Aorta (tissue), 5 donors: ENCODE results near the gene DYNAP. TPM values are rescaled to one million over a fixed set of nuclear protein-coding genes. Genes with fewer than 3 reads are reported as not detected.

Source experiments
- ATAC-seq: fragments of 200-7000 bp; cut with Tn5 transposase; one replicate; pipeline ENCODE4 v1.9.1; 2022; ENCODE audit warnings: moderate library complexity; ENCODE audit not compliant: low FRiP score
- DNase-seq, 2 donors: peaks; one replicate each; pipeline ENCODE4 v3.0.0-alpha.2; 2020
- H3K27ac ChIP-seq, 2 donors: one replicate each; pipeline ENCODE4 v1.5.1; 2013; ENCODE audit warnings: low read length in 2 of 2, mild to moderate bottlenecking in 2 of 2, moderate library complexity in 2 of 2, control low read depth in 1 of 2, inconsistent platforms in 1 of 2, low read depth in 1 of 2
- H3K27me3 ChIP-seq, 2 donors: one replicate each; pipeline ENCODE4 v1.6.1; 2013; ENCODE audit warnings: control low read depth in 1 of 2, low read length in 1 of 2, mild to moderate bottlenecking in 1 of 2, moderate library complexity in 1 of 2; ENCODE audit not compliant: insufficient read depth in 2 of 2, control insufficient read depth in 1 of 2
- H3K36me3 ChIP-seq, 2 donors: one replicate each; pipeline ENCODE4 v1.6.1; 2013; ENCODE audit warnings: control low read depth in 1 of 2, low read length in 1 of 2, mild to moderate bottlenecking in 1 of 2; ENCODE audit not compliant: insufficient read depth in 2 of 2, control insufficient read depth in 1 of 2
- H3K4me1 ChIP-seq, 2 donors: one replicate each; pipeline ENCODE4 v1.6.1; 2013; ENCODE audit warnings: low read length in 2 of 2, control low read depth in 1 of 2, mild to moderate bottlenecking in 1 of 2, moderate library complexity in 1 of 2; ENCODE audit not compliant: insufficient read depth in 2 of 2, control insufficient read depth in 1 of 2
- H3K4me3 ChIP-seq, 2 donors: one replicate each; pipeline ENCODE4 v1.5.1; 2013; ENCODE audit warnings: low read length in 2 of 2, control low read depth in 1 of 2, mild to moderate bottlenecking in 1 of 2
- H3K9me3 ChIP-seq: one replicate; pipeline ENCODE4 v1.6.1; 2013; ENCODE audit warnings: mild to moderate bottlenecking, low read length; ENCODE audit not compliant: control insufficient read depth
- WGBS, 2 donors: extraction: QIAGEN DNeasy Blood & Tissue Kit; methylation state at CpG; one replicate each; pipeline ENCODE4 v1.1.7; 2013; 5-methylcytosine and 5-hydroxymethylcytosine counted together
- intact Hi-C, 2 donors: fragments of 100-400 bp; cut with DNase I; formaldehyde crosslinking; loops; one replicate each; pipeline versions ENCODE4 v1.14.2 to v1.15.0; 2022
- polyA plus RNA-seq, 2 donors: library from polyadenylated mRNA; stranded (reverse); fragments of 200-250 nt; gene quantifications; one replicate each; pipeline ENCODE4 v1.2.3, GENCODE V29; 2013
- total RNA-seq, 2 donors: library from RNA; stranded (reverse); fragmentation: NEBNext Ultra II Directional; extraction: Animal tissue kit (Norgen Biotek cat#: 25700); gene quantifications; one replicate each; pipeline ENCODE4 v1.2.1, GENCODE V29; 2021
- donor health status: healthy with polysubstance abuse.
- donor health status: Bipolar disorder and iron deficiency.
- donor health status: DM: no; HTN: no; CAD: no.
- donor health status: DM: no; HTN: no; CAD: no.
- donor health status: DM: yes; HTN: yes; CAD: no.

The DYNAP gene
- total and polyA plus RNA-seq, 4 donors = not detected

DNA sequence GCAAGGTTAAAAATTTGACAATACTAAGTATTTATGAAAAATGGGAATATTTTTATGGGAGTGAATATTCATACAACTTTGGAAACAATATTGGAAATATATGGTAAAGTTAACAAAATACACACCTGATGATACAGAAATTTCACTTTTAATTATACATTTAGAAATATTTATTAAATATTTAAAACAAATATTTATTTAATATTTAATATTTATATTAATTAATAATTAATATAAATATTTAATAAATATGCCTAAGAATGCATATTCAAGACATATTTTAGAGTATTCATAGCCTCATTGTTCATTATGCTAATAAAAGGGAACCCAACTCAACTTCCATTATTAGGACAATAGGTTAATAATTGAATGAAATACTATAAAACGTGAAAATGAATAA lies 7.0 kb upstream of the DYNAP start:
- H3K27ac ChIP-seq = no peak overlapping the region
- no peaks in the 10 kb centered on the region for H3K36me3 ChIP-seq
- H3K9me3 ChIP-seq = no peaks in the 10 kb centered on the region
- ATAC-seq (no peak), DNase-seq (no peak)
- 64 to 73% methylated on average over 1 of the region's 1 CpG for WGBS, 2 donors
- H3K4me3 ChIP-seq = no peak overlapping the region
- no peaks in the 10 kb centered on the region for H3K27me3 ChIP-seq
- H3K4me1 ChIP-seq = no peaks in the 10 kb centered on the region
- intact Hi-C loops = no loop called here

GRCh38 chr18:54585743-54586142 lies 5.3 kb upstream of the DYNAP start:
- WGBS, 2 donors = 71 to 79% methylated on average over 6 of the region's 6 CpGs
- intact Hi-C loops = no loop called here
- no peaks in the 10 kb centered on the region for H3K9me3 ChIP-seq

DNA sequence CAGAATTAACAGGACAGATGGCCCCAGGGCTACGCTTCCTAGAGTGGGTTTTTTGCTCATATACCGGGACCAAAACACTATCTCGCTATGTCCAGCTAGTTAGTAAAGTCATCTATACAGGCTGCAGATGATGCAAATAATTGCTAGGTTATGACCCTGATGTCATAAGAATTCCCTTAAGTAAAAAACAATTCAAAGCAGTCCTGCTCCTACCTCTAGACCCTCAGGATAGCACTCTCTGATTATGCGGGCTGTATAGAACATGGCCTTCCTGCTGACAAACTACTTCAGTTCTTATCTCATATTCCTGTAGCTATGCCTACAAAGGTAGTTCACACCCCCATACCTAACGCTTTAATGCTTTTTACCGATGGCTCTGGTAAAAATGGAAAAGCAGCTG lies 13.2 kb downstream of the DYNAP start:
- Histone ChIP-seq H3K27ac (no peak overlapping the region), H3K27me3 (no peaks in the 10 kb centered on the region), H3K36me3 (no peaks in the 10 kb centered on the region), H3K4me1 (no peaks in the 10 kb centered on the region), H3K4me3 (no peak overlapping the region), H3K9me3 (no peaks in the 10 kb centered on the region)
- 90 to 96% methylated on average over 6 of the region's 6 CpGs for WGBS, 2 donors
- intact Hi-C loops = no loop called here
- no peak for ATAC-seq
- no peak for DNase-seq

More at GRCh38 chr18:54585743-54586142, 5.3 kb upstream of the DYNAP start:
- H3K27ac ChIP-seq = no peak overlapping the region
- ATAC-seq (no peak), DNase-seq (no peak)
- no peaks in the 10 kb centered on the region for H3K27me3 ChIP-seq
- H3K4me3 ChIP-seq = no peak overlapping the region
- H3K36me3 ChIP-seq = no peaks in the 10 kb centered on the region
- no peaks in the 10 kb centered on the region for H3K4me1 ChIP-seq

DNA sequence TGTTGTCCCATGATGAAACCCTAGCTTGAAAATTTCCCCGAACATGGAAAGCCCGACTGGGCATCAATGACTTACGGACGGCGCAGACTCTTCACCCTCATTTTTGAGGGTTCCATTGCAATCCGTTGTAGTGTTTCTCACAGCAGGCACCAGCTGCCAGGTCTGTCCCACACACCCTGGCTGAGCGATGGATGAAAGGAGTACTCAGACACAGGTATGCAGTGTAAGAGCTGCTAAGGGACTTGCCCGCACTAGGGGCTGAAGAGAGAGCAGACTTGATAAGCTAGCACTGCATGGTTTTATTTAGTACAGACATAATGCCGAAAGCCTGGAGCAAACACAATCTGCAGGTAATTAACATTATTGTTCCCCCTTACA lies 15.8 kb downstream of the DYNAP start:
- no peaks in the 10 kb centered on the region for H3K4me1 ChIP-seq
- H3K27me3 ChIP-seq = no peaks in the 10 kb centered on the region
- ATAC-seq (peak; percentile 38), DNase-seq (no peak)
- no peak overlapping the region for H3K4me3 ChIP-seq
- H3K27ac ChIP-seq = no peak overlapping the region
- WGBS, 2 donors = 90 to 92% methylated on average over 9 of the region's 9 CpGs
- H3K36me3 ChIP-seq = no peaks in the 10 kb centered on the region
- no peaks in the 10 kb centered on the region for H3K9me3 ChIP-seq
- intact Hi-C loops = no loop called here

DNA sequence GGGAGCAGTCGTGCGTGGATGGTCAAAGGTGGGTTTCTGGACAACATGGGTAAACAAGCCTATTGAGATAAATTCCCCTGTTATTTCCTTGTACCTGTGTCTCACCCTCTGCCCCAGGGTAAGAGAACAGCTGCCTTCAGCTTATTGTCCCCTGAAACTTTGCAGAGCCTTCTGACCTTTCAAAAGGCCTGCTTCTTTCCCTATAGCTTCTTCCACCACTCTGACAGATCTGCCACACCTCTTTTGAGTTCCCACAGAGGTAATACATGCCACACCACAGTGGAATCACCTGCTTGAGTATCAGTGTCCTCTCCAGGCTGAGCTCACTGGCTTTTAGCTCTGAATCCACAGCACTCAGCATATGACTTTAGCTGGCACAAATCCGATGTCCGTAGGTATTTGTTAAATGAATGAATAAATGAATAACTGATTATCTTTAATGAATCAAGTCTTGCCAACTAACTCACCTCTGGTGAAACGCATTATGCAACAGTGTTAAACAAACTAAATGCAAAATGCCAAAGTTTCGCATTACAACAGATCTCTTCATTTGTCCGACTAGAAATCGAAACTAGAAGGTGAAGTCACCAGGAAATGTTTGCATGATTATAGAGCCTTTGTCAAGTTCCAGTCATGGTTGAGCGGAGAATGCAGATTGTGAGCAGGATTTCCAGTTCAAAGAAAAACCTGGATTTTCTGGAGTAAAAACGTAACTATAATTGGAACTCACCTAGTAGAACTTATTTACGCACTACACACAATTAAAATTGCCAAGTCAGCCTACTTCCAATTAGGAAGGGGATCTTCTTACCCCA lies 16.4 kb downstream of the DYNAP start:
- intact Hi-C loops = no loop called here
- H3K27ac ChIP-seq = no peak overlapping the region
- H3K4me3 ChIP-seq = peak overlapping the region in 1 of 2 donors; percentile 26
- H3K9me3 ChIP-seq = no peaks in the 10 kb centered on the region
- H3K27me3 ChIP-seq = no peaks in the 10 kb centered on the region
- no peaks in the 10 kb centered on the region for H3K4me1 ChIP-seq
- WGBS, 2 donors = 70 to 72% methylated on average over 11 of the region's 11 CpGs
- ATAC-seq (no peak), DNase-seq (no peak)
- H3K36me3 ChIP-seq = no peaks in the 10 kb centered on the region

DNA sequence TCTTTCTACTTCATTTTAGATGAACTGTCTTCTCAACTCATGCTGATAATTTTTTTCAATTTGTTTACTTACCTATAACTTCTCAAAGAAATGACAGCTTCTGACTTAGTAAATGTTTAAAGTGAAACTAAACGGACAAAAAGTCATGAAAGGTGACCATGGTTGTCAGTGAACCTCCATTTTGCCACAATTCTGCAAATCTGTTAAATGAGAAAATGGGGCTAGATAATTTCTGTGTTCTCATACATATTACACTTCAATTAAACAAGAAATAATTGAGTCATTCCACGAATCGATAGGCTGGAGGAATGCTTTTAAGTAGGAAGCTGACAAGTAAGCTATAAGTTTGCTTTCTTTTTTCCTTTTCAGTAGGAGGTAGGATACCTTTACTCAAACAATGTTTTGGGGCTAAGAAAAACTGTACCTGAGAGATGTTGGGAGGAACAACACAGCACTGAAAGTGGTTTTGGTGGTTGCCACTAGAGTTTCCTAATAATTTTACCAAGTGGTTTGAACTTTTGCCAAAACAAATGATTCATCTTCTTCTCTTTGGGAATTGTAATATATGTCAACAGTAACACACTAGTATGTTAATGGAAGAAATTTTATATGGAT lies 17.1 kb downstream of the DYNAP start:
- Histone ChIP-seq H3K4me3 (peak overlapping the region in 1 of 2 donors; percentile 26), H3K4me1 (no peaks in the 10 kb centered on the region), H3K36me3 (no peaks in the 10 kb centered on the region), H3K27ac (no peak overlapping the region), H3K9me3 (no peaks in the 10 kb centered on the region), H3K27me3 (no peaks in the 10 kb centered on the region)
- DNase-seq (no peak), ATAC-seq (no peak)
- WGBS, 2 donors = 76 to 79% methylated on average over 3 of the region's 3 CpGs
- intact Hi-C loops = no loop called here

GRCh38 chr18:54611816-54612215 lies 20.8 kb downstream of the DYNAP start:
- Histone ChIP-seq H3K9me3 (no peaks in the 10 kb centered on the region), H3K36me3 (no peaks in the 10 kb centered on the region), H3K4me1 (no peaks in the 10 kb centered on the region), H3K27me3 (no peaks in the 10 kb centered on the region), H3K4me3 (no peak overlapping the region), H3K27ac (no peak overlapping the region)
- intact Hi-C loops = no loop called here
- WGBS, 2 donors = 51 to 60% methylated on average over 2 of the region's 2 CpGs
- ATAC-seq (no peak), DNase-seq (no peak)

DNA sequence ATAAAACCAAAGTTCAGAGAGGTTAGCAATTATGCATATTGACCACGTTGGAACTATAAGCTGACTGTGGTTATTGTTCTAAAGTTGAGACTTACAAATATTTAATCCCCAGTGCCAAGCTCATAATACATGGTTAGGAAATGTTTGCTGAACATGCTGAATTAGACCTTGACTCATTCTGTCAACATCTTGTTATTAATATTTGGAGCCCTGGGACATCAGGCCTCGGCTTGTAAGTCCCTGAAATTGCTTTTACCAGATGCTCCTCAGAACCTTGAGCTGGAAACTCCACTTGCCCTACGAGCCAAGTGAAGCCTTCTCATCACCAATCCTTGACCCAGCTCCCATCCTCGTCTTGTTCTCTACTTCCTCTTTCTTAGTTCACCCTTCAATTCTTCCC lies 21.2 kb downstream of the DYNAP start:
- Histone ChIP-seq H3K9me3 (no peaks in the 10 kb centered on the region), H3K27me3 (no peaks in the 10 kb centered on the region), H3K4me1 (no peaks in the 10 kb centered on the region), H3K27ac (no peak overlapping the region), H3K36me3 (no peaks in the 10 kb centered on the region), H3K4me3 (no peak overlapping the region)
- WGBS, 2 donors = 44 to 54% methylated on average over 4 of the region's 4 CpGs
- intact Hi-C loops = no loop called here
- ATAC-seq = no peak
- no peak for DNase-seq

DNA sequence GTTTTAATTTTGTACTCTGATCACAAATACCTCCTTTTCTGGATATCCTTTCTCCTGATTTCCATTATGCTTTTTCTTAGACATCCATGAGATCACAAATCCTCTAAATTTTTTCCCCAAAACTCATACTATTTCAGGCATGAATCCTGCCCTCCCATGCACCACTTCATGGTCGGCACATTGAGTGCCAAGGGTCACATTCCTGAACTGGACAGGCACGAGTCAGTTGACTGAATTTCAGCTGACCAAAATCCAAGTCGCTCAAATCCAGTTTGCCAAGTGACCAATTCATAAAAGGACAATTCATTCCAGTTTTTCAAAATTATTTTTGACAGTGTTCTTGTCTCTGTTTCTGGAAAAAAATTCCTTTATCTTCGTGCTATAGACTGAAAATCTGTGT lies 22.1 kb downstream of the DYNAP start:
- Histone ChIP-seq H3K9me3 (no peaks in the 10 kb centered on the region), H3K27ac (no peak overlapping the region), H3K27me3 (no peaks in the 10 kb centered on the region), H3K36me3 (no peaks in the 10 kb centered on the region), H3K4me3 (no peak overlapping the region), H3K4me1 (no peaks in the 10 kb centered on the region)
- DNase-seq (no peak), ATAC-seq (no peak)
- WGBS, 2 donors = 62 to 70% methylated on average over 4 of the region's 4 CpGs
- intact Hi-C loops = no loop called here
